ENCODE measurements around the gene APBB2. TPM values are rescaled to one million over a fixed set of nuclear protein-coding genes. Genes with fewer than 3 reads are reported as not detected.

Gene APBB2
- total and polyA plus RNA-seq, 2 of the 4 experiments (the other 2 are of a cell fraction) = 47.9 to 75.5 TPM

DNA sequence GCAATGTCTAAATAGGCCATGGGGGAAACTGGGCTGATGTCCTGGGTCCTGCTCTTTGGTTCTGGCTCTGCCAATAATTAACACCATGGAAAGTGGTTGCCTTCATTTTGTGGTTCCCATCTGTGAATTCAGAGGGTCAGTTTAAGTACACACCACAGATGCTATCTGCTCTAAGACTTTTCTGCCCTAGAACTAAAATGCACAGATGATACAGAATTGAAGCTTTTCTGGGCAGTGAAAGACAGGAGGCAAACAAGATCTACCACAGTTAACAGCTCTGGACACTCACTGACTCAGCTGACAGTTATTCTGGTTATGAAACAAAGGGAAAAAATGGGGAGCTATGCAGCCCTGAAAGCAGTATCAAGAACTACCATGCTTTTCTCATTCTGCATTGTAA, 37.3 kb downstream of the APBB2 start:
- H3K4me1 ChIP-seq (ENCODE audit: control insufficient read depth, insufficient read depth, low read length) = peaks cover 10% of the 10 kb centered on the region
- no TSS peak for BruUV-seq (replicated peaks)

More for the DNA sequence above, 37.3 kb downstream of the APBB2 start:
- intact Hi-C loops (cut with micrococcal nuclease) = loop anchor here (2.0 kb wide), 1 partner anchor 38 kb away; the partner anchor contains the start of gene APBB2
- H3K9me3 ChIP-seq (ENCODE audit: control insufficient read depth, insufficient read depth, low read length) = no peaks in the 10 kb centered on the region
- peak overlapping the region; percentile 70; the same call in 1 of the 2 replicates for H3K27ac ChIP-seq (ENCODE audit: insufficient read depth, low read length)
- H4K8ac ChIP-seq (ENCODE audit: low read depth in 2 of 2, low read length in 2 of 2) = peak overlapping the region in 1 of 2 experiments; percentile 73; a peak in 2 of 4 replicates
- H2BK120ac ChIP-seq (ENCODE audit: low read depth, low read length) = peak overlapping the region; percentile 78
- peak overlapping the region; percentile 81 for H4K91ac ChIP-seq (ENCODE audit: insufficient read depth, low read depth, low read length)
- peak overlapping the region; percentile 80 for H2AK9ac ChIP-seq (replicated peaks; ENCODE audit: low read depth, low read length, poor library complexity)
- peak overlapping the region; percentile 84 for H3K23ac ChIP-seq (ENCODE audit: low read depth, low read length)
- POLR2A ChIA-PET (ENCODE audit: unreplicated experiment) = no interaction called here
- H4K20me1 ChIP-seq (ENCODE audit: insufficient read depth, low read length) = no peaks in the 10 kb centered on the region; the same call in 1 of the 2 replicates
- peak overlapping the region; percentile 88 for H3K4ac ChIP-seq (ENCODE audit: low read depth, low read length)
- peaks cover 16 to 62% of the 10 kb centered on the region in 2 experiments for H3K79me1 ChIP-seq (ENCODE audit: low read depth in 1 of 2, low read length in 2 of 2)
- in situ Hi-C loops (cut with MboI; ENCODE audit: low sequenced_read_pairs) = no loop called here
- no peak overlapping the region; the same call in 2 of the 3 replicates for H2BK15ac ChIP-seq (ENCODE audit: low read depth, low read length)
- CTCF ChIA-PET = interaction anchor here (0.6 to 1.4 kb wide), 3 partner anchors 12 to 254 kb away, joined by 3 to 5 read pairs (median 3); no protein-coding TSS in a partner anchor
- no peaks in the 10 kb centered on the region for H3K36me3 ChIP-seq (ENCODE audit: control insufficient read depth, insufficient read depth, low read length)
- H2AK5ac ChIP-seq (ENCODE audit: low read depth, low read length) = no peak overlapping the region; the same call in 1 of the 2 replicates
- H3K4me2 ChIP-seq (ENCODE audit: low read depth, low read length) = peak overlapping the region; percentile 82
- peak overlapping the region; percentile 89 for H3K18ac ChIP-seq (ENCODE audit: low read depth, low read length)
- H3K27me3 ChIP-seq (ENCODE audit: control insufficient read depth, insufficient read depth, low read length) = no peaks in the 10 kb centered on the region
- dilution Hi-C loops (cut with HindIII; ENCODE audit: low sequenced_read_pairs, unreplicated experiment) = no loop called here
- peak overlapping the region; percentile 88 for H2BK20ac ChIP-seq (ENCODE audit: low read depth, low read length)
- 0 out of 2 replicates have a peak overlapping the region, but pooled peaks have one; percentile 40 for H3K9ac ChIP-seq (ENCODE audit: low read depth, low read length)
- H2AFZ ChIP-seq (replicated peaks; ENCODE audit: low read length, poor library complexity) = no peak overlapping the region
- H2BK5ac ChIP-seq (ENCODE audit: low read depth, low read length, poor library complexity, severe bottlenecking) = peak overlapping the region; percentile 99
- peak overlapping the region; percentile 73; the same call in 1 of the 2 replicates for H4K5ac ChIP-seq (ENCODE audit: low read depth, low read length)
- no peak overlapping the region for H3K4me3 ChIP-seq (ENCODE audit: insufficient read depth, low read depth, low read length)
- H3K9me1 ChIP-seq (ENCODE audit: insufficient read depth, low read length) = peaks cover 9% of the 10 kb centered on the region
- H3K14ac ChIP-seq (replicated peaks; ENCODE audit: low read depth, low read length) = peak overlapping the region; percentile 91
- ATAC-seq (ENCODE audit: low read depth) = peak; percentile 71
- TF ChIP-seq, protein P1, sequence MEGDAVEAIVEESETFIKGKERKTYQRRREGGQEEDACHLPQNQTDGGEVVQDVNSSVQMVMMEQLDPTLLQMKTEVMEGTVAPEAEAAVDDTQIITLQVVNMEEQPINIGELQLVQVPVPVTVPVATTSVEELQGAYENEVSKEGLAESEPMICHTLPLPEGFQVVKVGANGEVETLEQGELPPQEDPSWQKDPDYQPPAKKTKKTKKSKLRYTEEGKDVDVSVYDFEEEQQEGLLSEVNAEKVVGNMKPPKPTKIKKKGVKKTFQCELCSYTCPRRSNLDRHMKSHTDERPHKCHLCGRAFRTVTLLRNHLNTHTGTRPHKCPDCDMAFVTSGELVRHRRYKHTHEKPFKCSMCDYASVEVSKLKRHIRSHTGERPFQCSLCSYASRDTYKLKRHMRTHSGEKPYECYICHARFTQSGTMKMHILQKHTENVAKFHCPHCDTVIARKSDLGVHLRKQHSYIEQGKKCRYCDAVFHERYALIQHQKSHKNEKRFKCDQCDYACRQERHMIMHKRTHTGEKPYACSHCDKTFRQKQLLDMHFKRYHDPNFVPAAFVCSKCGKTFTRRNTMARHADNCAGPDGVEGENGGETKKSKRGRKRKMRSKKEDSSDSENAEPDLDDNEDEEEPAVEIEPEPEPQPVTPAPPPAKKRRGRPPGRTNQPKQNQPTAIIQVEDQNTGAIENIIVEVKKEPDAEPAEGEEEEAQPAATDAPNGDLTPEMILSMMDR (conservative IDR thresholded peaks at IDR 0.05; ENCODE audit: low read depth, low read length) = peak; percentile 42
- TF ChIP-seq RAD21 (IDR thresholded peaks at IDR 0.05; ENCODE audit: low read length) (peak; percentile 42), NFE2L2 (IDR thresholded peaks at IDR 0.05; ENCODE audit: low read depth, low read length) (no peak), FOS (IDR thresholded peaks at IDR 0.05; ENCODE audit: low read depth, low read length) (peak; percentile 23; the same call in 1 of the 2 replicates), RFX5 (IDR thresholded peaks at IDR 0.05; ENCODE audit: low read depth, low read length) (no peak), MAFK (IDR thresholded peaks at IDR 0.05; ENCODE audit: low read depth, low read length) (no peak), CEBPB (IDR thresholded peaks at IDR 0.05; ENCODE audit: low read depth, low read length) (peak; percentile 56; the same call in 1 of the 2 replicates), POLR2A (IDR thresholded peaks at IDR 0.05; ENCODE audit: low read depth, low read length) (no peak), MXI1 (IDR thresholded peaks at IDR 0.05; ENCODE audit: borderline replicate concordance, low read depth, low read length) (no peak), SMC3 (IDR thresholded peaks at IDR 0.05; ENCODE audit: low read depth, low read length) (peak; percentile 24)
- peak; percentile 84 for DNase-seq
- peak overlapping the region; percentile 56; the same call in 1 of the 2 replicates for H3K56ac ChIP-seq (ENCODE audit: extremely low read depth, insufficient read depth, low read length)

All from IMR-90 (cell line).